ENCODE results near the gene TSEN2.
"Not testable (repeated sequence)": the region's sequence is repeated elsewhere in the genome, so short reads cannot be mapped to it uniquely, and the experiment has no call there.

TSEN2 gene

GRCh38 chr3:12484198-12484982, at the start of gene TSEN2:
TSS of gene TSEN2 (plus strand) at chr3:12484480. CDS start at chr3:12489801, 5,321 bp downstream.
- peak; percentile 97 for DNase-seq (ENCODE audit: low spot score)

GRCh38 chr3:12436514-12437220, 47.6 kb upstream of the TSEN2 start:
- no peak for DNase-seq (ENCODE audit: low spot score)

- DNase-seq (ENCODE audit: low spot score): no peak
Measured at GRCh38 chr3:12437221-12437605, 47.1 kb upstream of the TSEN2 start.

GRCh38 chr3:12437861-12438260, 46.4 kb upstream of the TSEN2 start:
- DNase-seq (ENCODE audit: low spot score): no peak

GRCh38 chr3:12438318-12438717, 46.0 kb upstream of the TSEN2 start:
- no peak for DNase-seq (ENCODE audit: low spot score)

GRCh38 chr3:12439161-12439940, 44.9 kb upstream of the TSEN2 start:
- DNase-seq (ENCODE audit: low spot score): no peak

GRCh38 chr3:12440927-12441714, 43.2 kb upstream of the TSEN2 start:
- DNase-seq (ENCODE audit: low spot score): no peak

GRCh38 chr3:12442654-12443501, 41.4 kb upstream of the TSEN2 start:
- no peak for DNase-seq (ENCODE audit: low spot score)

GRCh38 chr3:12443781-12444522, 40.3 kb upstream of the TSEN2 start:
- no peak for DNase-seq (ENCODE audit: low spot score)

GRCh38 chr3:12444582-12445471, 39.5 kb upstream of the TSEN2 start:
- no peak for DNase-seq (ENCODE audit: low spot score)

GRCh38 chr3:12445523-12446240, 38.6 kb upstream of the TSEN2 start:
- DNase-seq (ENCODE audit: low spot score): no peak

- DNase-seq (ENCODE audit: low spot score): no peak
Measured at GRCh38 chr3:12446298-12446697, 38.0 kb upstream of the TSEN2 start.

- DNase-seq (ENCODE audit: low spot score): no peak
Measured at GRCh38 chr3:12447075-12447474, 37.2 kb upstream of the TSEN2 start.

- not testable (repeated sequence) for DNase-seq (ENCODE audit: low spot score)
Measured at GRCh38 chr3:12448404-12449202, 35.7 kb upstream of the TSEN2 start.

- peak; percentile 42 for DNase-seq (ENCODE audit: low spot score)
Measured at GRCh38 chr3:12449889-12450682, 34.2 kb upstream of the TSEN2 start.

- no peak for DNase-seq (ENCODE audit: low spot score)
Measured at GRCh38 chr3:12451481-12451880, 32.8 kb upstream of the TSEN2 start.

GRCh38 chr3:12451960-12452359, 32.3 kb upstream of the TSEN2 start:
- DNase-seq (ENCODE audit: low spot score): no peak
